WTC11 (cell line): Measurements from ENCODE around the gene MAML3. TPM values are rescaled to one million over a fixed set of nuclear protein-coding genes. Genes with fewer than 3 reads are reported as not detected.
A peak's percentile ranks its signal among the peaks of the same experiment; 100 is the strongest.

Experiments used
- ATAC-seq: fragments of 200-7000 bp; cut with Tn5 transposase; 2 replicates; pipeline ENCODE4 v1.10.0; 2021; ENCODE audit warnings: mild to moderate bottlenecking, moderate library complexity
- CTCF ChIA-PET: fragments of 300-600 bp; sonication (Branson Sonifier 250); formaldehyde crosslinking; loops from one replicate; lab custom pipeline; 2021; ENCODE audit warnings: antibody characterized with exemption; lab: Charles Lee
- POLR2A ChIA-PET: fragments of 350-600 bp; sonication (Branson Sonifier 250); formaldehyde crosslinking; loops from one replicate; lab custom pipeline; 2021; ENCODE audit warnings: antibody characterized with exemption; lab: Charles Lee
- DNase-seq: peaks from one replicate; pipeline ENCODE4 v3.0.0; 2021; ENCODE audit warnings: low spot score
- H3K27ac Mint-ChIP-seq: 2 replicates; pipeline ENCODE4 v1.8.0; 2021; ENCODE audit warnings: mixed read lengths
- H3K27me3 Mint-ChIP-seq: 2 replicates; pipeline ENCODE4 v1.8.0; 2021; ENCODE audit warnings: low read depth, mild to moderate bottlenecking, moderate library complexity, mixed read lengths
- H3K36me3 Mint-ChIP-seq: 2 replicates; pipeline ENCODE4 v1.8.0; 2021; ENCODE audit warnings: mixed read lengths
- H3K4me1 Mint-ChIP-seq: 2 replicates; pipeline ENCODE4 v1.8.0; 2022; ENCODE audit warnings: mixed read lengths
- H3K4me3 Mint-ChIP-seq: 2 replicates; pipeline ENCODE4 v1.8.0; 2021; ENCODE audit warnings: mild to moderate bottlenecking, moderate library complexity, mixed read lengths
- H3K9me3 Mint-ChIP-seq: 2 replicates; pipeline ENCODE4 v1.8.0; 2021; ENCODE audit warnings: mixed read lengths
- CBFB ChIP-seq: sonication (generic); formaldehyde crosslinking; IDR thresholded peaks from 2 replicates; pipeline ENCODE4 v1.8.1; 2022; ENCODE audit warnings: mild to moderate bottlenecking, low read depth, missing genetic modification reagents
- FOXJ3 ChIP-seq: sonication (generic); formaldehyde crosslinking; IDR thresholded peaks from 2 replicates; pipeline ENCODE4 v1.9.0; 2021; ENCODE audit warnings: missing genetic modification reagents, mild to moderate bottlenecking, borderline replicate concordance
- FOXP1 ChIP-seq: sonication (generic); formaldehyde crosslinking; IDR thresholded peaks from 2 replicates; pipeline ENCODE4 v1.8.0; 2022; ENCODE audit warnings: missing genetic modification reagents, mild to moderate bottlenecking, moderate library complexity, borderline replicate concordance
- GTF2I ChIP-seq: fragments of 250-450 bp; sonication (Bioruptor Pico); conservative IDR thresholded peaks from 2 replicates; pipeline ENCODE4 v1.4.0; 2021; ENCODE audit warnings: mild to moderate bottlenecking
- KAT7 ChIP-seq: sonication (generic); formaldehyde crosslinking; IDR thresholded peaks from 2 replicates; pipeline ENCODE4 v1.8.1; 2023; ENCODE audit warnings: missing genetic modification reagents, mild to moderate bottlenecking, borderline replicate concordance
- MXD4 ChIP-seq: fragments of 250-450 bp; sonication (Bioruptor Pico); IDR thresholded peaks from 2 replicates; pipeline ENCODE4 v1.8.0; 2021; ENCODE audit warnings: mild to moderate bottlenecking, moderate library complexity, borderline replicate concordance
- NFE2L1 ChIP-seq: sonication (generic); formaldehyde crosslinking; IDR thresholded peaks from 2 replicates; pipeline ENCODE4 v1.8.1; 2023; ENCODE audit warnings: missing genetic modification reagents
- NFYB ChIP-seq: sonication (generic); formaldehyde crosslinking; conservative IDR thresholded peaks from 2 replicates; pipeline ENCODE4 v1.8.0; 2022; ENCODE audit warnings: low read depth, missing genetic modification reagents
- NR1H2 ChIP-seq: sonication (generic); formaldehyde crosslinking; IDR thresholded peaks from 2 replicates; pipeline ENCODE4 v1.9.0; 2021; ENCODE audit warnings: mild to moderate bottlenecking, moderate library complexity, missing genetic modification reagents
- NR2C2 ChIP-seq: sonication (generic); formaldehyde crosslinking; IDR thresholded peaks from 2 replicates; pipeline ENCODE4 v1.8.0; 2022; ENCODE audit warnings: mild to moderate bottlenecking, missing genetic modification reagents
- OVOL2 ChIP-seq: fragments of 250-450 bp; sonication (Bioruptor Pico); IDR thresholded peaks from 2 replicates; pipeline ENCODE4 v1.9.0; 2021; ENCODE audit warnings: mild to moderate bottlenecking, borderline replicate concordance
- SP1 ChIP-seq: sonication (generic); formaldehyde crosslinking; conservative IDR thresholded peaks from 2 replicates; pipeline ENCODE4 v1.8.1; 2022; ENCODE audit warnings: missing genetic modification reagents
- TEAD1 ChIP-seq: sonication (generic); formaldehyde crosslinking; IDR thresholded peaks from 2 replicates; pipeline ENCODE4 v1.8.0; 2022; ENCODE audit warnings: mild to moderate bottlenecking, missing genetic modification reagents
- ZNF396 ChIP-seq: fragments of 250-450 bp; sonication (Bioruptor Pico); IDR thresholded peaks from 2 replicates; pipeline ENCODE4 v1.8.0; 2021; ENCODE audit warnings: mild to moderate bottlenecking, moderate library complexity, borderline replicate concordance
- ZNF423 ChIP-seq: fragments of 250-450 bp; sonication (Bioruptor Pico); IDR thresholded peaks from 2 replicates; pipeline ENCODE4 v2.1.2; 2022; ENCODE audit warnings: mild to moderate bottlenecking, moderate library complexity
- total RNA-seq: library from RNA; stranded (reverse); gene quantifications from 3 replicates; pipeline ENCODE4 v1.2.3, GENCODE V29; 2021
- TF ChIP-seq, protein P1 (sequence below): sonication (generic); formaldehyde crosslinking; IDR thresholded peaks from 2 replicates; pipeline ENCODE4 v1.8.1; 2022; ENCODE audit warnings: low read depth, mild to moderate bottlenecking, moderate library complexity, missing genetic modification reagents, borderline replicate concordance
- TF ChIP-seq, protein P2 (sequence below): sonication (generic); formaldehyde crosslinking; IDR thresholded peaks from 2 replicates; pipeline ENCODE4 v1.8.0; 2023; ENCODE audit warnings: missing genetic modification reagents
- TF ChIP-seq, protein P3 (sequence below): sonication (generic); formaldehyde crosslinking; IDR thresholded peaks from 2 replicates; pipeline ENCODE4 v1.8.1; 2023; ENCODE audit warnings: mild to moderate bottlenecking, missing genetic modification reagents, moderate library complexity
- TF ChIP-seq, protein P4 (sequence below): sonication (generic); formaldehyde crosslinking; IDR thresholded peaks from 2 replicates; pipeline ENCODE4 v1.8.1; 2022; ENCODE audit warnings: mild to moderate bottlenecking, missing genetic modification reagents, moderate library complexity, borderline replicate concordance
- TF ChIP-seq, protein P5 (sequence below): fragments of 250-450 bp; sonication (Bioruptor Pico); IDR thresholded peaks from 2 replicates; pipeline ENCODE4 v1.9.0; 2021; ENCODE audit warnings: moderate library complexity, mild to moderate bottlenecking, inconsistent platforms, borderline replicate concordance
- TF ChIP-seq, protein P6 (sequence below): fragments of 250-450 bp; sonication (Bioruptor Pico); IDR thresholded peaks from 2 replicates; pipeline ENCODE4 v1.9.0; 2021; ENCODE audit warnings: mild to moderate bottlenecking
- TF ChIP-seq, protein P7 (sequence below): sonication (generic); formaldehyde crosslinking; IDR thresholded peaks from 2 replicates; pipeline ENCODE4 v1.8.1; 2022; ENCODE audit warnings: missing genetic modification reagents, borderline replicate concordance
- TF ChIP-seq, protein P8 (sequence below): fragments of 250-450 bp; sonication (Bioruptor Pico); IDR thresholded peaks from 2 replicates; pipeline ENCODE4 v1.9.0; 2021; ENCODE audit warnings: mild to moderate bottlenecking, borderline replicate concordance

MAML3 gene
- total RNA-seq, 1 experiment from 2014 or later, result 7.4 TPM

DNA sequence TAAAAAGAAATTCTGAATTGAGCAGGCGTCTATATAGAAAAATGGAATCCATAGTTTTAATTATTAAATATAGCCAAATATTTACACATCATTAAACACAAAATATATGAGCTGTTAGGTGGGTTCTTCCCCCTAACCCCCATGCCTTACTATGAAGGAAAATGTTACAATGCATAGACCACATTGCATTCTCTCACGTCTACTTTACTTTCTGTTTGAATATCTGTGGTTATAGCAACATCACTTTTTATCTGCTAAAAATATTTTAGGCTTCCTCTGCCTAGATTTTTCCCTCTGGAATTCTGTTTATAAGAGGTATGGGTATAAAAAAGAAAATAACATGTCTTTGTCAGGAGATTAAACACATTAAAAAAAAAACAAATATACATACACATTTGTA, 73.1 kb downstream of the MAML3 start:
- Mint-ChIP-seq H3K4me3 (no peak overlapping the region), H3K27me3 (no peaks in the 10 kb centered on the region), H3K36me3 (no peaks in the 10 kb centered on the region), H3K4me1 (peaks cover 79% of the 10 kb centered on the region), H3K27ac (no peak overlapping the region), H3K9me3 (no peaks in the 10 kb centered on the region)
- DNase-seq, result no peak
- CTCF ChIA-PET, result interaction anchor here (2.6 kb wide), 1 partner anchor 29 kb away, joined by 7 read pairs; no protein-coding TSS in a partner anchor
- ATAC-seq, result no peak
- POLR2A ChIA-PET, result no interaction called here
- TF ChIP-seq SP1 (CRISPR knock-in tag), result no peak
- TF ChIP-seq, protein P1, sequence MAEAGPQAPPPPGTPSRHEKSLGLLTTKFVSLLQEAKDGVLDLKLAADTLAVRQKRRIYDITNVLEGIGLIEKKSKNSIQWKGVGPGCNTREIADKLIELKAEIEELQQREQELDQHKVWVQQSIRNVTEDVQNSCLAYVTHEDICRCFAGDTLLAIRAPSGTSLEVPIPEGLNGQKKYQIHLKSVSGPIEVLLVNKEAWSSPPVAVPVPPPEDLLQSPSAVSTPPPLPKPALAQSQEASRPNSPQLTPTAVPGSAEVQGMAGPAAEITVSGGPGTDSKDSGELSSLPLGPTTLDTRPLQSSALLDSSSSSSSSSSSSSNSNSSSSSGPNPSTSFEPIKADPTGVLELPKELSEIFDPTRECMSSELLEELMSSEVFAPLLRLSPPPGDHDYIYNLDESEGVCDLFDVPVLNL, result no peak
- TF ChIP-seq, protein P2, sequence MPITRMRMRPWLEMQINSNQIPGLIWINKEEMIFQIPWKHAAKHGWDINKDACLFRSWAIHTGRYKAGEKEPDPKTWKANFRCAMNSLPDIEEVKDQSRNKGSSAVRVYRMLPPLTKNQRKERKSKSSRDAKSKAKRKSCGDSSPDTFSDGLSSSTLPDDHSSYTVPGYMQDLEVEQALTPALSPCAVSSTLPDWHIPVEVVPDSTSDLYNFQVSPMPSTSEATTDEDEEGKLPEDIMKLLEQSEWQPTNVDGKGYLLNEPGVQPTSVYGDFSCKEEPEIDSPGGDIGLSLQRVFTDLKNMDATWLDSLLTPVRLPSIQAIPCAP (CRISPR knock-in tag), result no peak
- no peak for TF ChIP-seq FOXP1 (CRISPR knock-in tag)
- no peak for TF ChIP-seq ZNF396 (CRISPR knock-in tag)
- no peak for TF ChIP-seq OVOL2 (CRISPR knock-in tag)
- TF ChIP-seq, protein P3, sequence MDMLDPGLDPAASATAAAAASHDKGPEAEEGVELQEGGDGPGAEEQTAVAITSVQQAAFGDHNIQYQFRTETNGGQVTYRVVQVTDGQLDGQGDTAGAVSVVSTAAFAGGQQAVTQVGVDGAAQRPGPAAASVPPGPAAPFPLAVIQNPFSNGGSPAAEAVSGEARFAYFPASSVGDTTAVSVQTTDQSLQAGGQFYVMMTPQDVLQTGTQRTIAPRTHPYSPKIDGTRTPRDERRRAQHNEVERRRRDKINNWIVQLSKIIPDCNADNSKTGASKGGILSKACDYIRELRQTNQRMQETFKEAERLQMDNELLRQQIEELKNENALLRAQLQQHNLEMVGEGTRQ (CRISPR knock-in tag), result no peak
- TF ChIP-seq, protein P4, sequence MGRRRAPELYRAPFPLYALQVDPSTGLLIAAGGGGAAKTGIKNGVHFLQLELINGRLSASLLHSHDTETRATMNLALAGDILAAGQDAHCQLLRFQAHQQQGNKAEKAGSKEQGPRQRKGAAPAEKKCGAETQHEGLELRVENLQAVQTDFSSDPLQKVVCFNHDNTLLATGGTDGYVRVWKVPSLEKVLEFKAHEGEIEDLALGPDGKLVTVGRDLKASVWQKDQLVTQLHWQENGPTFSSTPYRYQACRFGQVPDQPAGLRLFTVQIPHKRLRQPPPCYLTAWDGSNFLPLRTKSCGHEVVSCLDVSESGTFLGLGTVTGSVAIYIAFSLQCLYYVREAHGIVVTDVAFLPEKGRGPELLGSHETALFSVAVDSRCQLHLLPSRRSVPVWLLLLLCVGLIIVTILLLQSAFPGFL, result no peak
- no peak for TF ChIP-seq FOXJ3 (CRISPR knock-in tag)

DNA sequence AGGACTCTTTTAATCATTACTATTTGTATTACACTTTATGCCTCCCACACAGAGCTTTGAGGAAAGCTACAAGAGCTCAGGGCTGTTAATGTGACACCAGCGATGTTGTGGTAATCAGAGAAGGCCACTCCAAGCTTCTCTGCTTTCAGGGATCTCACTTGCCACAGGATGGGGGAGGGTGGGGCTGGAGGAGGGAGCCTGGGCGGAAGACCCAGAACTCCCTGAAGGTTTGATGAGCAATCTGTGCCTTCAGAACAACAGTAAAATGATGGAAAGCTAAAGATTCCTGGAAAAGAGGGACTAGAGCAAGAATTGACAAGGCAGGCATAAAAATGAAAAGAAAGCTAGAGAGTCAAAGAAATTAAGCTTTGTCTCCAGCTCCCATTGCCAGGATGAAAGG, 75.6 kb downstream of the MAML3 start:
- CTCF ChIA-PET, result interaction anchor here (0.8 to 1.5 kb wide), 7 partner anchors 26 to 380 kb away, joined by 3 to 12 read pairs (median 5); no protein-coding TSS in a partner anchor
- no peaks in the 10 kb centered on the region for H3K36me3 Mint-ChIP-seq
- POLR2A ChIA-PET, result interaction anchor here (0.8 to 1.1 kb wide), 2 partner anchors 12 to 29 kb away, joined by 4 to 5 read pairs; no protein-coding TSS in a partner anchor
- 0 out of 2 replicates have a peak overlapping the region, but pooled peaks have one; percentile 5 for H3K4me3 Mint-ChIP-seq
- ATAC-seq, result peak; percentile 92
- peak overlapping the region; percentile 90 for H3K27ac Mint-ChIP-seq
- H3K27me3 Mint-ChIP-seq, result no peaks in the 10 kb centered on the region
- peaks cover 2% of the 10 kb centered on the region; the same call in 1 of the 2 replicates for H3K9me3 Mint-ChIP-seq
- peak; percentile 57 for DNase-seq
- peaks cover 55% of the 10 kb centered on the region for H3K4me1 Mint-ChIP-seq
- no peak for TF ChIP-seq NR1H2 (CRISPR knock-in tag)
- TF ChIP-seq, protein P5, sequence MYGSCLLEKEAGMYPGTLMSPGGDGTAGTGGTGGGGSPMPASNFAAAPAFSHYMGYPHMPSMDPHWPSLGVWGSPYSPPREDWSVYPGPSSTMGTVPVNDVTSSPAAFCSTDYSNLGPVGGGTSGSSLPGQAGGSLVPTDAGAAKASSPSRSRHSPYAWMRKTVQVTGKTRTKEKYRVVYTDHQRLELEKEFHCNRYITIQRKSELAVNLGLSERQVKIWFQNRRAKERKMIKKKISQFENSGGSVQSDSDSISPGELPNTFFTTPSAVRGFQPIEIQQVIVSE, result no peak
- no peak for TF ChIP-seq KAT7 (CRISPR knock-in tag)
- TF ChIP-seq, protein P6, sequence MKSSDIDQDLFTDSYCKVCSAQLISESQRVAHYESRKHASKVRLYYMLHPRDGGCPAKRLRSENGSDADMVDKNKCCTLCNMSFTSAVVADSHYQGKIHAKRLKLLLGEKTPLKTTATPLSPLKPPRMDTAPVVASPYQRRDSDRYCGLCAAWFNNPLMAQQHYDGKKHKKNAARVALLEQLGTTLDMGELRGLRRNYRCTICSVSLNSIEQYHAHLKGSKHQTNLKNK (CRISPR knock-in tag), result no peak
- TF ChIP-seq NFE2L1 (CRISPR knock-in tag), result no peak
- no peak for TF ChIP-seq NFYB (CRISPR knock-in tag)
- no peak for TF ChIP-seq GTF2I (CRISPR knock-in tag)
- no peak for TF ChIP-seq NR2C2
- TF ChIP-seq, protein P4, result no peak
- no peak for TF ChIP-seq ZNF423 (CRISPR knock-in tag)
- TF ChIP-seq, protein P7, sequence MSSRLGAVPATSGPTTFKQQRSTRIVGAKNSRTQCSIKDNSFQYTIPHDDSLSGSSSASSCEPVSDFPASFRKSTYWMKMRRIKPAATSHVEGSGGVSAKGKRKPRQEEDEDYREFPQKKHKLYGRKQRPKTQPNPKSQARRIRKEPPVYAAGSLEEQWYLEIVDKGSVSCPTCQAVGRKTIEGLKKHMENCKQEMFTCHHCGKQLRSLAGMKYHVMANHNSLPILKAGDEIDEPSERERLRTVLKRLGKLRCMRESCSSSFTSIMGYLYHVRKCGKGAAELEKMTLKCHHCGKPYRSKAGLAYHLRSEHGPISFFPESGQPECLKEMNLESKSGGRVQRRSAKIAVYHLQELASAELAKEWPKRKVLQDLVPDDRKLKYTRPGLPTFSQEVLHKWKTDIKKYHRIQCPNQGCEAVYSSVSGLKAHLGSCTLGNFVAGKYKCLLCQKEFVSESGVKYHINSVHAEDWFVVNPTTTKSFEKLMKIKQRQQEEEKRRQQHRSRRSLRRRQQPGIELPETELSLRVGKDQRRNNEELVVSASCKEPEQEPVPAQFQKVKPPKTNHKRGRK (CRISPR knock-in tag), result no peak
- TF ChIP-seq CBFB (CRISPR knock-in tag), result no peak
- no peak for TF ChIP-seq TEAD1
- TF ChIP-seq MXD4 (CRISPR knock-in tag), result no peak
- TF ChIP-seq, protein P8, sequence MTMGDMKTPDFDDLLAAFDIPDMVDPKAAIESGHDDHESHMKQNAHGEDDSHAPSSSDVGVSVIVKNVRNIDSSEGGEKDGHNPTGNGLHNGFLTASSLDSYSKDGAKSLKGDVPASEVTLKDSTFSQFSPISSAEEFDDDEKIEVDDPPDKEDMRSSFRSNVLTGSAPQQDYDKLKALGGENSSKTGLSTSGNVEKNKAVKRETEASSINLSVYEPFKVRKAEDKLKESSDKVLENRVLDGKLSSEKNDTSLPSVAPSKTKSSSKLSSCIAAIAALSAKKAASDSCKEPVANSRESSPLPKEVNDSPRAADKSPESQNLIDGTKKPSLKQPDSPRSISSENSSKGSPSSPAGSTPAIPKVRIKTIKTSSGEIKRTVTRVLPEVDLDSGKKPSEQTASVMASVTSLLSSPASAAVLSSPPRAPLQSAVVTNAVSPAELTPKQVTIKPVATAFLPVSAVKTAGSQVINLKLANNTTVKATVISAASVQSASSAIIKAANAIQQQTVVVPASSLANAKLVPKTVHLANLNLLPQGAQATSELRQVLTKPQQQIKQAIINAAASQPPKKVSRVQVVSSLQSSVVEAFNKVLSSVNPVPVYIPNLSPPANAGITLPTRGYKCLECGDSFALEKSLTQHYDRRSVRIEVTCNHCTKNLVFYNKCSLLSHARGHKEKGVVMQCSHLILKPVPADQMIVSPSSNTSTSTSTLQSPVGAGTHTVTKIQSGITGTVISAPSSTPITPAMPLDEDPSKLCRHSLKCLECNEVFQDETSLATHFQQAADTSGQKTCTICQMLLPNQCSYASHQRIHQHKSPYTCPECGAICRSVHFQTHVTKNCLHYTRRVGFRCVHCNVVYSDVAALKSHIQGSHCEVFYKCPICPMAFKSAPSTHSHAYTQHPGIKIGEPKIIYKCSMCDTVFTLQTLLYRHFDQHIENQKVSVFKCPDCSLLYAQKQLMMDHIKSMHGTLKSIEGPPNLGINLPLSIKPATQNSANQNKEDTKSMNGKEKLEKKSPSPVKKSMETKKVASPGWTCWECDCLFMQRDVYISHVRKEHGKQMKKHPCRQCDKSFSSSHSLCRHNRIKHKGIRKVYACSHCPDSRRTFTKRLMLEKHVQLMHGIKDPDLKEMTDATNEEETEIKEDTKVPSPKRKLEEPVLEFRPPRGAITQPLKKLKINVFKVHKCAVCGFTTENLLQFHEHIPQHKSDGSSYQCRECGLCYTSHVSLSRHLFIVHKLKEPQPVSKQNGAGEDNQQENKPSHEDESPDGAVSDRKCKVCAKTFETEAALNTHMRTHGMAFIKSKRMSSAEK, result no peak
